Measurements from ENCODE around the gene TFB1M.
A peak's percentile ranks its signal among the peaks of the same experiment; 100 is the strongest.

Gene TFB1M

GRCh38 chr6:155262655-155263054, 51.6 kb downstream of the TFB1M start:
- DNase-seq, result no peak

GRCh38 chr6:155261111-155261900, 53.0 kb downstream of the TFB1M start:
- DNase-seq, result no peak

- no peak for DNase-seq
Measured at GRCh38 chr6:155260686-155261085, 53.6 kb downstream of the TFB1M start.

DNA sequence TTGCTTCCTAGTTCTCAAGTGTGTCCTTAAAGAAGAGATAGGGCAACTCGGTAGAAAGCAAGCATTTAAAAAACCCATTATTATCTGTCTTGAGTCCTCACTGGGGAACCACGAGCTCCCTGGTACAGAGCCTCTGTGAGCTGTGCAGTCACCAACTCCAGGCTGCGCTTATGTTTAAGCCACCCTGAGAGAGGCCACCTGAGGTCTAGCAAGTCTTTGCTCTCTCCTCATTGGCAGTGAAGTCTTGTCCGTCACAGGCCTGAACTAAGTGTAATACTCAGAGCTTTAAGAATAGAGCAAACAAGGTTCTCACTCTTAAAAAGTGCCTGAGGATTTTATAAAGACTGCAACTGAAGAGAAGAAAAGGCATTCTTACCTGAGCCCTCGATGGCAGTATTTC, 54.4 kb downstream of the TFB1M start:
- no peak for DNase-seq

DNA sequence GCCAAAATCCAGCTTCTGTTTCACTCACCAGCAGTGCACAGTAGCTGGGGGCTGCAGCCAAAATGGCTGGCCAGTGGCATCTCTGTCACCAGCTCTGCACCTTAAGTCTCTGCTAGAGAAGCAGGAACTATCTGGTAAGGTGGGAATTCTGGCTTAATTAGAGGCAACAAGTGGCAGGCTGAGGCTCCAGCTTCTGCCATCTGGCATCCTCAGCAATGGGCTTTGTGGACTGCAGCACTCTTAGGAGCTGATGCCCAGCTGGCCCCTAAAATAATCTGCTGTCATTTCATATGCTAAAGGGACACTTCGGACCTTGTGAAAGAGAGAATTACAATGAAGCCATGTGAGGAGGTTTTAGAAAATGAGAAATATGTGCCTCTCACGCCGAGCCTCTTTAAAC, 55.1 kb downstream of the TFB1M start:
- no peak for DNase-seq

DNA sequence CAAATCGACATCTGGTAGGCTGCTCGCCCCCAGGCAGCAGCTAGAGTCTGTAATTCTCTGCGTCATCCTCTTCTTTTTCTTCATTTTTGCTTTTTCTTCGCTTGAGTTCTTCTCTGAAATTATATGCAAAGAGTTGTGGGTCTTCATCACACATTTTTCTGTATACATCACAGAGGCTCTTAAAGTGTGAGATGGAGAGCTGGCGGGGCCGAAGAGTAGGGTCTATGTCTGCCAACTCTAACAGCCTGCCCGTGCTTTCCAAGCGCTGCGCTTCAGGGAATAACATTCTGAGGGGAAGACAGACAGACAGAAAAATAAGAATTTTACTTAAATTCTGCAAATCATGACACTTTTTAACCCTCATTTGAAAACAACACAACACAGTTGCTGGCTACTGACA, 56.5 kb downstream of the TFB1M start:
- no peak for DNase-seq

GRCh38 chr6:155256122-155256795, 58.0 kb downstream of the TFB1M start:
- DNase-seq, result no peak

DNA sequence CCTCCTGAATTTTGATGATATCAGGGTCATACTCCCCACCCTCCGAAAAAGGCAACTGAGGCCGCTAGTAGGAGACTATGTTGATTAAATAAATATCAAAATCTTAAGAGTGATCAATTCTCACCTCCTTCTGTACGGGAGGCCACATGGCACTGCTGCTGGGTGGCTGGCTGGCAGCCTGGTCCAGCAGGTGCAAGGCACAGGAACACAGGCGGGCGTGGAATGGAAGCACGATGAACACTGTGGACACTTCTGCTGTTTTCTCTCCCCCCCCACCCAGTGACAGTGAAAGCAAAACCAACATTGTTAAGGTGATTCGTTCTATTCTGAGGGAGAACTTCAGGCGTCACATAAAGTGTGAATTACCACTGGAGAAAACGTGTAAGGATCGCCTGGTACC, 60.1 kb downstream of the TFB1M start:
- no peak for DNase-seq

- DNase-seq, result no peak
Measured at GRCh38 chr6:155253337-155253736, 60.9 kb downstream of the TFB1M start.

- DNase-seq, result no peak
Measured at GRCh38 chr6:155252581-155252980, 61.7 kb downstream of the TFB1M start.

- no peak for DNase-seq
Measured at GRCh38 chr6:155250701-155251381, 63.4 kb downstream of the TFB1M start.

GRCh38 chr6:155248008-155249001, 66.0 kb downstream of the TFB1M start:
- DNase-seq, result peak; percentile 64

GRCh38 chr6:155247618-155248007, 66.7 kb downstream of the TFB1M start:
- no peak for DNase-seq

DNA sequence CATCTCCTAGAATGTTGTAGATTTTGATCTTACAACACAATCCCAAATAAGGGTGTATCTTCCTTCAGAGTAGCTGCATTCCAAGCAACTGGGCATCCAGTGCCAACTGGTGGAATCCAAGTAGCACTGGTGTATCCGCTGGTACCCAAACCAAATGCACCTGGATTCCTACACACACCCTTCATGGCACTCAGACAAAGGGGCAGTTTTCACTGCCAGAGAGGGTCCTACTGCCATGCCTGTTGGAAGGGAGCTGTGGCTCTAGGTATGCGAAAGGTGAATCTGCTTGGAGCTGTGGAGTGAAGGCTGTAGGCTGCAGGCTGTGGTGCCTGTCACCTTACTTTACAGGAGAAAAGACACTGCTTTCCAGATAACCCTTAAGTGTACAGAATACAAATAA, 67.5 kb downstream of the TFB1M start:
- no peak for DNase-seq

- no peak for DNase-seq
Measured at GRCh38 chr6:155245831-155246230, 68.5 kb downstream of the TFB1M start.

DNA sequence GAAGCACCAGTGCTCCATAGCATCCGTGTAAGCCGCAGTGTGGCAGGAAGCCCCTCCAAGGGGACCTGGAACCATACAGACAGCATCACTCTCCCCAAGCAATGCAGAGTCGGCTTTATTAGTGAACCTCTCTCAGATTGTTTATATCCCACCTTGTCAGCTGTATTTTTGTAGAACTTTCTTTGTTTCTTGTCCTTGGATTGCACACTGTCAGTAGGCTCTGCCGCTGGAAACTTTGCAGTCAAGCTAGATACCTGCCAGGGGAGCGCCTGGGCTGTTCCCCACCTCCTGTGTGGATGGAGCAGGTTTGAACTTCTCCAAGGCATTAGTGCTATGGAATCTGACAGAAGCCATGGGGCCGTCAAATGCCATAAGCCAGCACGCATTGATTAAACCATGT, 69.1 kb downstream of the TFB1M start:
- DNase-seq, result no peak

- DNase-seq, result no peak
Measured at GRCh38 chr6:155244434-155244833, 69.8 kb downstream of the TFB1M start.

DNA sequence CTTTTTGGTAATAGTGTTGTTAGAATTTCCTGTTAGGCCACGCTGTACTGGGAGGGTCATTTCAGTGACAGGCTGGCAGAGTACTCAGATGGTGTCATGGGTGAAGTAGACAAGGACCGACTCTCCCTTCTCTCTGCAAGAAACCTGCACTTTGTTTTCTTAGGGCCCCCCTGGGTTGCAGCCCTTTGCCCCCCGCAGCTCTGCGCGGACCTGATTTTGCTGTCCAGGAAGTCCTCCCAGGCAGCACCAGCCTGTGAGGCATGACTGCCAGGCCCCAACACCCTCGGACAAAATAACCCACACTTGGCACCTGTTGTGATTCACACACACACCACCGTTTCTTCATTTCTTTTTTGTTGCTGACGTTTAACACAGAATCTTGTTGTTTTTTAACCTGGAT, 72.3 kb downstream of the TFB1M start:
- no peak for DNase-seq

- no peak for DNase-seq
Measured at GRCh38 chr6:155240905-155241600, 73.2 kb downstream of the TFB1M start.

GRCh38 chr6:155237613-155238012, 76.7 kb downstream of the TFB1M start:
- DNase-seq, result no peak

DNA sequence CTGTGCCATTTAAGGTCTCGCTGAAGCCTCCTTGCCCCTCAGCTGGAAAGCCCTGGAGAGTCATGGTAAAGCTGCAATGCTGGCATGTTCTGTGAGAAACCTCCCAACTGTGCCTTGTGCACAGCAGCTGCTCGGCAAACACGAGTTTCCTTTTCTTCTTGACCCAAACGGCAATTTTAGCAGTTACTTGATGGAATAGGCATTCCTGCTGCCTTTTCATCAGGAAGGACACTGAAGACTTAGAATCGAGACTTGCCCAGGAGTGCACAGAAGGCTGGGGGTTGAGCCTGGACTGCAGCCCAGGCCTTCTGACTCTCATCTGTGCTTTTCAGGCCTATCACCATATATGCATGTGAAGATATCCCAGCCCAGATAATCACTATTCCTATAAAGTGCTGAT, 79.2 kb downstream of the TFB1M start:
- no peak for DNase-seq

DNA sequence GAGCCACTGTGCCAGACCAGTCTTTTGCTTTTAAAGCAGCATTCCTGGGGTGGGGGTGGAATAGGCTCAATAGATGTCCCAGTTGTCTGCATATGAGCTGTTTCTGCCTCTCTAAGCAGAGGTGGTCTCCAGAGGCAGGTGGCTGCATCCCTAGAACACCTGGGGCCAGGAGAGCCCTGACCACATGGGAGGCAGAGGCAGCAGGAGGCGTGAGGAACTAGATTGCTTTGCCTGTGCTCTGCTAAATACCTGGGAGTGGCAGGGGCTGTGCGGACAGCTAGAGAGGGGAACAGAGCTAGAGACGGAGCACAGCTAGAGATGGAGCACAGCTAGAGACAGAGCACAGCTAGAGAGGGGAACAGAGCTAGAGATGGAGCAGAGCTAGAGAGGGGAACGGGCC, 79.6 kb downstream of the TFB1M start:
- no peak for DNase-seq

All from left hindlimb (tissue), 1 donor.